Suppressor macrophage treated with lipopolysaccharide for 4 hours (primary cell): ENCODE data around the gene SBF2.
"Not testable (repeated sequence)": the region's sequence is repeated elsewhere in the genome, so short reads cannot be mapped to it uniquely, and the experiment has no call there.

Experiments
- DNase-seq: peaks from one replicate; pipeline ENCODE4 v3.0.0-alpha.2; 2020

The SBF2 gene

DNA sequence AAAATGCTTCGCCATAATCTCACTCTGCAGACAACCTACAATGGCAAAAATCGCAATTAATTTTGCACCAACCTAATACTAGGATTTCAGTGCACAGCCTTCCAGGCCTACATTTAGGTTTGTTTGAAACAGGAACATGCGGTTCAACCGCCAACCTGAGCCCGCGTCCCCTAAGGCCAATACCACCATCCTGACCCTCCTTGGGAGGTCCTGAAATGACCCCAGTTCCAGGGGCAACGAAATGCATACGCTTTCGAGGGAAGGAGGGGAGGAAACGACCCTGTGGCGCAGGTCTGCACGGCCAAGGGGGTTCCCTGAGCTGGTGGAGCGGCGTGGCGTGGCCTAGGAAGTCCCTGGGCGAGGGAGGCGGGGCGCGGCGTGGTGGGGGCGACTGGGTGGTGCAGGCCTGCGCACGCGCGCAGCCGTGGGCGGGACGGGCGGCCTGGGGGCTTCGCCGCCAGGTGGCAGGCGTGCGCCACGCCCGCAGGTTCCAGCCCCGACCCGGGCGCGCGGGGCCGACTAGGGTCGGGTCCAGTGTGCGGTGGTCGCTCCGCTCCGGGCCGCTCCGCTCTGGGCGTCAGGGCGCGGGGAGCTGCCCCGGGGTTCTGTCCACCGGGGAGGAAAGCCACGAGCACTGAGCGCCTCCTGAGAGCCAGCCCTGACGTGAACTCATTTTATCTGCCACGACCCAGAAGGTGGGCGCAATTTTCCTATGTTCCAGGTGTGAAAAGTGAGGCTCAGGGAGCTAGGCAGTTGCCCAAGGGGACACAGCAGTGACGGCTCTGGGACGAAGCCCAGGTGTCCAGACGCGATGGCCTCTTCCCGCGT lies 536.0 kb downstream of the SBF2 start:
- DNase-seq: peak; percentile 94

DNA sequence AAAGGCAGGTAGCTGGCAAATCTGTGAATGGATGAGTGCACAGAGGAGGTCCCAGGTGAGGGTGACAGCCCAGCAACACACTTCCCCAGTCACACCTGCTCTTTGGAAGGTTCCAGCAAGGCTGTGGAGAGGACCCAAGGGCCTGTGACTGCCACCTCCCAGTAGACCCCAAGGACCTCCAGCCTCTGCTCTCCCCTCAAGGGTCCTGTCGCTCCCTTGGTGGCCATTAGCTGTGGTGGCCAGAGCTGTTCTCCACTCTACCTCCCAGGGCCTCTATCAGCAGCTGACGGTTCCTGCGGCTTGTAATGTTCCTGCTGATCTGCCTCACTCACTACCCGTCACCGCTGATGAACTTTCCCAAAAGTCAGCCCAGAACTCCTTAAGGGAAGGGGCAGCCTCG lies 537.1 kb downstream of the SBF2 start:
- DNase-seq: no peak

DNA sequence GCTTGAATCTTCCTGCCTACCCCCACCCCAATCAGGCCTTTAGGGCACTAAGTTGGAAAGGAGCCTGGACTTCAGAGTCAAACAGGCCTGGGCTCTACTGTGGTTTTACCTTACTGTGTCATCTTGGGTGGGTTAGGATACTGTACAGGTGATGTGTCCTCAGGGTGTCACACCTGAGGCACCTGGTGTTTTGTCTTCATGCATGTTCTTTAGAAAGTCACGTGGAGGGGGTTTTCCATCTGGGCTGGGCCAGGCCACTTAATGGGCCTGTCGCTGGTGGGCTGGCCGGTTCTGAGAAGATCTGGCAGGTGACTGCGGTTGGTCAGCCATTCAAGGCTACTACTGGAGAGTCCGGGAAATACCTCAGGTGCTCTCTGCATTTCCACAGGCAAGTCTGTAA lies 537.6 kb downstream of the SBF2 start:
- DNase-seq: no peak

DNA sequence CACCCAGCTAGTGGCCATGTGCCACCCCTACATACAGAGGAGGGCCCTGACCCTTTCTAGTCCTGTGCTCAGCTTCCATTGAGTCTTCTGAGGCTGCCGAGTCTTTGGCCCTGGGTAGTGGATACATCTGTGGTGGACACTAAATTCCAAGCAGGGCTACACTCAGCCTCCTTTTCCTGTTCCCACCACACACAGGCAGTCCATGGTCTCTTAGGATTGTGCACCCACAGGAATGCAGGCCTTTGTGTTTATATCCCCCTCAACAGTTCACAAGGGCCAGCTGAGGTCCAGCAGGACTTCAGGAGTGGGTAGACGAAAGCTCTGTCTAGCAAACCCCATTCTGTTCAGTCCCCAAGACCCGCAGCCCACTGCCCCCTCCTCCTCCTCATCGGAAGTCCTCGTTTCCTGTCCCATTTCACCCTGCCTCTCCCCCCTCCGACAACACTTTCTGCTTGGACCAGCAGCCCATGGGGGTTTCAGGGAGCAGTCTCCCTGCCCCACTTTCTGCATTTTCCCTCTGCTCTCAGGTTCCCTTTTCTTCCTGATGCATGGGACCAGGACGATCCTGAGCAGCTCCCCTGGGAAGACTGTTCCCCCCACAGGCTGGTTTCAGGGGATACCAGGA lies 538.3 kb downstream of the SBF2 start:
- DNase-seq: no peak

DNA sequence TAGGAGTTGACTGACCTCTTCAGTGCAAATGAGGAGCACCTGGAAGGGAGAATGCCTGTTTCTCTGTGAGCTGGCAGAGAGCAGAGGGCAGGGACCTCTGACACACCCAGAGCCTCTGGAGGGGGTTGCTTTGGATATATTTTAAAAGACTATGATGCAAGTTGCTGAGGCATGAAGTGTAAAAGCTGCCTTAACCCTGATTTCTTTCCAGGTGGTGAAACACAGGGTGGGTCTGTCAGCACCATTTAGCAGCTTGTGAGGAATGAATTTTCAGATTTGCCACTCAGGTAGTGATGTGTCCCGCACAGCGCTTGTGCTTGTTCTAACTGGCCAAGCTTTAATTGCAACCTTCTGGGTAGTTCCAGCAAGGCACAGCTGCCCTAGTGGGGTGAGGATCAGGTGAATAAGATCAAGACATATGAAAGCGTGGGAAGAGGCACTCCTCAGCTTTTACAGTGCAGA lies 540.0 kb downstream of the SBF2 start:
- DNase-seq: no peak

DNA sequence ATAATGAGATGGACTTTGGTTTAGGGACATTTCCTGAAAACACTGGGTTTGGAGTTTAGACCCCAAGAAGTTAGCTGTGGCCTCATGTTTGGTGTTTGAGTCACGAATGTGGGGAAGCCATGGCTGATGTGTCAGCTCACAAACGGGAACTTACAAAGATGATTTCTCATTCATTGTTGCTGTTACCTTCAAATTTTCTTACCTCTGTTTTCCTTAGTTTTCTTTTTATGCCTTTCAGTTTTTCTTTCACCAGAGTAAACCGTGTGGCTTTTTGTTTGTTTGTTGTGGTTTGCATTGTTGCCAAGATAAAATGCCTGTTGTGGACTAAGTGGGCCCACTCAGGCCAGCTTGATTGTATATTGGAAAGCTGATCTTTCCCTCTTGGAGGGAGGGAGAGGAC lies 541.0 kb downstream of the SBF2 start:
- peak; percentile 74 for DNase-seq

DNA sequence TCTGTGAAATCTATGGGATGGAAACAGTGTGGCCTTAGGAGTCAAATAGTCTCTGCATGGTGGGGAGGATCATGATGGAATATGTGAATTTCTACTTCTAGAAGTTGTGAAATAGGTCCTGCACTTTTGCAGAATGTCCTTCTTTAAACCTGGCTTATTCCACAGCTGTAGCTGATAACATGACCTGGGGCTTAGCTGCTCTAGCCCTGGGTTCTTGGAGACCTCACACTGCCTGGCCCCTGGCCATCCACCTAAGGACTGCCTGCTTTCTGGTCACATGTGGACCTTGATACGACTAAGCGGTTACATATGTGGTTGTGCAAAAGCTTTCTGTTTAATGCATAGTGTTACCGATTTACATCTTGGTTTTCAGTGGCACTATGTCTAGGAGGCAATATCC lies 541.9 kb downstream of the SBF2 start:
- DNase-seq: no peak

DNA sequence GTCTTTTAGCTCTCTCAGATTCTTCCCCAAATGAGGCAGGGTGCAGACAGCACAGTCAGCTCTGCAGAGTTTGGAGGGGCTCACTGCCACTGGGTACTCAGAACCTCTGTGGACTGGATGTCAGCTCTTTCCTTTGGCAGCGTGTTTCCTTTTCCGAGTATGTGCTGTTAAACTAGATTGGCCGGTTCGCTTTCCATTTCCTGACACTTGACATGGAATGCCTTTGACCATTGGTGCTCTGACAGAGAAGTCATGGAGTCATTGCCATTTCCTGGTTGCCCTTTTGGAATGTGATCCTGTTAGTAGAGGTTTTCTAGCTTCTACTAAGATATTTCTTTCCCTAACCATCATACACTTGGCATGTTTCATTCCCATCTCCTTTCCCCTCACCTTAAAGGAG lies 543.5 kb downstream of the SBF2 start:
- no peak for DNase-seq

DNA sequence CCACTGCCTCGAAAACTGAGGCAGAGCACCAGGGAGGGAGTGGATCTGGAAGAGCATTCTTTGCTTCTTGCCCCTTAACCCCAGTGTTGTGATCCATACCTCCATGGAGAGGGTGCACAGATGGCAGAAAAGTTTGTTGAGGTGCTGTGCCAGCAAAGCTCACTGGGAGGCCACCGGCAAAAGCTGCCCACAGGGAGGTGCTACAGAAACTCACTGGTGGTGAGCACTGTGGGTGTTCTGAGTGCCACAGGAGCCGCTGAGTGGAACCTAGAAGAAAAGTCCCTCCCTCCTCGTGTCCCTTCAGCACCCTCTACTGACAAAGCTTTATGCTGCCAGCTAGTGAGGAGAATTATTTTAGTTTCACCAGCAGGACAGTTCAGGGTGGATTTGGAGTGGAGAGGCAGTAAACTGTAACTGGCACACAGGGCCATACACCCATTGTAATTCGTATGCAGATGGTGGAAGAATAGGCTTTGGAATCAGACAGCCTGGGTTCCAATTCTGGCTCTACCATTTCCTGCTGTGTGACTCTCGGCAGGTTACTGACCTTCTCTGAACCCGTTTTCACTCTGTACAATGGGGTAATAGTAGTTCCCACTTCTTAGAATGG lies 545.6 kb downstream of the SBF2 start:
- peak; percentile 82 for DNase-seq

DNA sequence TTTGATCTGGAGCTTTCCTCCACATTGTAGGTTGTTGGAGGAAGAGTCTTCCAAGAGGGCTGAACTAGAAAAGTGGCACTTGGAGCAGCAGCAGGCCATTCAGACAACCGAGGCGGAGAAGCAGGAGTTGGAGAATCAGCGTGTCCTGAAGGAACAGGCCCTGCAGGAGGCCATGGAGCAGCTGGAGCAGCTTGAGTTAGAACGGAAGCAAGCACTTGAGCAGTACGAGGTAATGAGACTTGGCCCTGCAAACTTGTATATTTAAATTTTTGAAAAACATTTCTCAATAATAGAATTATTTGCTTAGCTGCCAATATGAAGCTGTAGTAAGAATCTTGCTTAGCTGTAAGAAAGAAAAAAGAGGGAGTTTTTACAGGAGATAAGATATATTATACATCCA lies 546.2 kb downstream of the SBF2 start:
- DNase-seq: no peak

DNA sequence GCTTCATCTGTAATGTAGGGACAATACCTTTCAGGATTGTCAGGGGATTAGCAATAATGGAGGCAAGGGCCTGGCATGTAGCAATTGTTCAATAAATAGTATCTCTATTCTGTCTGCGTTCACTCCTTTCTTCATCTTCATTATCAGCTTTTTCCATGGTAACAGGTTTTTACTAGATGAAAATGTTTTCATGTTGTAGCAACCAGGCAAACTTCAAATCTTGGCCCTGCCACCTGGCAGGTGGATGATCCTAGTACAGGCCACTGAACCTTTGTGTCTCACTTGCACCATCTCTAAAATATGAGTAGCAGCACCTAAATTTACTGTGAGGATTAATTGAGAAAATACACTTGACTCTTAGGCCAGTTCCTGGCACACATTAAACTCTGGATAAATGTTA lies 546.8 kb downstream of the SBF2 start:
- DNase-seq: no peak

DNA sequence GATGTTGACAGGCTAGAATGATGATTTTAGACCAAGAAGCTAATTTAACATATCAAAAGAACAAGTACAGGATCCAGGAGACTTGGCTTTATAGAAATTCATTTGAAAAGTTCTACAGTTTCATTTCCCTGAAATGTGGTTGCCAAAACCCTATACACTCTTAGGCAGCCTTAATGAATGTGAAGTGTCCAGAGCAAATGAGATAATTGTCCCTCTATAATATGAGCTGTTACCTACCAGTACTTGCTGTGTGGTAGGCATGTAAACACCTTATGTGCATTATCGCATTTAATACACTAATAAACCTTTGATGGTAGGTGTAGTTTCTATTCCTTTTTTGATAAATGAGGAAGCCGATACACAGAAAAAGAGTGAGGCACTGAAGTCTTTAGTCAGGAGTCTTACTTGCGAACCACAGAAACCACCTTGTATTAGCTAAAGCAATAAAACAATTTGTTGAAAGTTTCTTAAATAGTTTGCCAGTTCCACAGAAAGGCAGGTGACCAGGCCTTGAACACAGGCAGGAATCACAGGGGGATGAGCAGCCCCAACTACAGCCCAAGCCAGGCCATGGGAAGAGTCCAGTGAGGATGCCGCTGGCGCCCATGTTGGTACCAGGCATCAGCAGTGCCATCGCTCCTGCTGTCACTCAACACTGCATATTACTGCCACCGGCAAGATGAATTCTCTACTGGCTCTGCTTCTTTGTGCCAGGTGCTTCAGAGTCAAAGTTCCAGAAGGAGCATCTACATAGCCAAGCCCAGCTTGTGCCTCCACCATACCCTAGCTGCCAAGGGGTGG lies 548.4 kb downstream of the SBF2 start:
- DNase-seq: no peak

DNA sequence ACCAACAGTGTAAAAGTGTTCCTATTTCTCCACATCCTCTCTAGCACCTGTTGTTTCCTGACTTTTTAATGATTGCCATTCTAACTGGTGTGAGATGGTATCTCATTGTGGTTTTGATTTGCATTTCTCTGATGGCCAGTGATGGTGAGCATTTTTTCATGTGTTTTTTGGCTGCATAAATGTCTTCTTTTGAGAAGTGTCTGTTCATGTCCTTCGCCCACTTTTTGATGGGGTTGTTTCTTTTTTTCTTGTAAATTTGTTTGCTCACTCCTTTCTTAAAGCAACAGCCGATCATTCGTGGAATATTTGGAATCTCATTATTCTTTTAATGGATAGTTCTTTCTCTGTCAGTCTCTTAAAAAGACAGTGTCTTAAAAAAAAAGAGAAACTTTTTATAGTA lies 550.5 kb downstream of the SBF2 start:
- DNase-seq: not testable (repeated sequence)

DNA sequence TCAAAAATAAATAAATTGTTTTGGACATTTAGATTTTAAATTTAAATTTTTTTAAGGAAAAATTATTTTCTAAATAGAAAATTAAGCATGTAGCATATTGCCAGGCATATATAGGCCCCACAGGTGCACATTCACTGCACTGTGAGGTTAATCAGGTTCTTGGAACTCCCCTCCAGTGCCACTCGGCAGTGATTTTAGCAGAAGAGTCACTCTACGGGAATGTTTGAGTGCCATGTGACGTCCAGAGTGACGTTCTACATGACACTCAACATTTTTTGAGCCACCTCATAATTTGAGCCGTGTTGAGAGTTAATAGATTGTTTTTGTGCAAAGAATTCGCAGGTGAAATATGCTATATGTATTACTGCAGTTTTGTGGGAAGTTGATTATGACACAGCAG lies 552.8 kb downstream of the SBF2 start:
- no peak for DNase-seq

DNA sequence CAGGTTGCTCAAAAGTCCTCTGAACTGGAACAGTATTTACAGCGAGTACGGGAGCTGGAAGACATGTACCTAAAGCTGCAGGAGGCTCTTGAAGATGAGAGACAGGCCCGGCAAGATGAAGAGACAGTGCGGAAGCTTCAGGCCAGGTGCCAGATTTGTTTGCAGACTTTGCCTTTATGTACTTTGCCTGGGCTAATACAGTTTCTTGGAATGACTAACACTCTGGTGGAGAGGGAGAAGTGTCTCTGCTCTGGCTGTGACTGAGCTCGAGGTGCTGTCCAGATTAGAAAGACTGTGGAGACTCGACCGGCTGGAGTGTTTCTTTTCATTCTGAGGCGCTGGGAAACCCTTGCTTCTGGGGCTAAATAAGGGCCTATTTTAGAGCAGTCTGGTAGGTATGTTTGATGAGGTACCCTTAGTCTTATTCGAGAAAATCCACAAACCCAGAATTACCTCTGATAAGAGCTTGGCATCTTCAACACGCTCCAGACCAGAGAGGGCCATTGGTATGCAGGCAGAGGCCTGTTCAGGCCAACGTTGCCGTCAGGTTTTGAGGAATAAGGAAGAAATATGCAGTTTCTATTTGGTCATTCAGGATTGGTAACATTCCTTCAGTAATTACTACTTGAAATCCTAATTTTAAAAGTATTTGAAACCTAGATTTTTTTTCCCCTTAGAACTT lies 553.7 kb downstream of the SBF2 start:
- no peak for DNase-seq

DNA sequence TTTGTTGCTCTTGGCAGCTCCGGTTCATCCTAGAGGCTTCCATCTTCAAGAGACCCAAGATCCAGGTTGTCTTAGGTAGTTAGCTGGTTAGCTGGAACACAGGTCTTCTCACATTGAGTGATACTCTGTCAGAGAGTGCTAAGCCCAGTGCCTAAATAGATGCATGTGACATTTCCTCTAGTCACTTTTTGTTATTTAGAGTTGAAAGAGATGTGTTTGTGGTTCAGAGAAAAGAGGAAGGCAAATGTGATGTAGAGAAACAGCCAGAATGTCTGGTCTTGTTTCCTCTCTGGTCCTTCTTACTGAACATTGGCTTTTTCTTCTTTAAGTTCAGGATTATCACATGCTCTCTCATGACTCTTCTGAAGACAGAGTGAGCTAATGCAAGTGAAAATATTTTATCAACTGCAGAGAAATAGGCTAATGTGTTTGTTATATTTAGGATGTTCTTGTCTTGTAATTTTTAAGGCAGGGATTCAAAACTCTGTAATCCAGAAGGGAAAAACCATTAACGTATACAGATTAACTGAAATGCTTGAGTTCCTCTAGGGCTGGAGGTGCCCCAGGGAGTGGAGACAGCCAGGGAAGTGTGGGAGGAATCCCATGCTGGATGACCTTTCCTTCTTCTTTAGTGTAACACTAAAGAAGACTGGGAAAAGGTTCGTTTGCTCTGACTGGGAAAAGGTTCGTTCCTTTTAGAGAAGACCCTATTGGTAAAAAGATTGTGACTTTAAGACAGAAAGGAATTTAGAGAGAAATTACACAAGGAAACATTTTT lies 554.7 kb downstream of the SBF2 start:
- peak; percentile 65 for DNase-seq

DNA sequence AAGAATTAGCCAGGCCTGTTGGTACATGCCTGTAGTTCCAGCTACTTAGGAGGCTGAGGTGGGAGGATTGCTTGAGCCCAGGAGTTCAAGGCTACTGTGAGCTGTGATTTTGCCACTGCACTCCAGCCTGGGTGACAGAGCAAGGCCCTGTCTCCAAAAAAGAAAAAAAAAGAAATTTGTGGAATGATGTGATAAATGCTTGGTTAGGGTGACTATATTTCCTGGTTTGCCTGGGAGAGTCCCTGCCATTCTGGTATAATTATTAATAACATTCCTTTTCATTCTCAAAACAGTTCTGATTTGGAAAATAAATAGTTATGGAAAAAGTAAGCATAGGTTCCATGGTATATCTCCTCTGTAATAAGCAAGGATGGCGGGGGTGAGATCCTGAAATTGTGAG lies 555.3 kb downstream of the SBF2 start:
- no peak for DNase-seq

DNA sequence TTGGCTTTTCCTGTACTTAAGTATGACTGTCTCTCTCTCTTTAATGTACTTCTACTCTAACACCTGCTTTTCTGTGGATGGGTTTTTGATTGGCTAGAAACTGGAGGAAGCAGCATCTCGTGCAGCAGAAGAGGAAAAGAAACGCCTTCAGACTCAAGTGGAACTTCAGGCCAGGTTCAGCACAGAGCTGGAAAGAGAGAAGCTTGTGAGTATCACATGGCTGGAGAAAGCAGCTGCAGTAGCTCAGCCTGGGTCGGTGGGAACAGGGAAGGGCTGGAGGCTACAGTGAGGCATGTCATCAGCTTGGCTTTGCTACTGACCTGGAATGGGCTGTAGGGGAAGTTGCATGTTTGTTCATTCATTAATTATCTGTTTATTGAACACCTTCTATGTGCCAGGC lies 555.9 kb downstream of the SBF2 start:
- DNase-seq: peak; percentile 63

DNA sequence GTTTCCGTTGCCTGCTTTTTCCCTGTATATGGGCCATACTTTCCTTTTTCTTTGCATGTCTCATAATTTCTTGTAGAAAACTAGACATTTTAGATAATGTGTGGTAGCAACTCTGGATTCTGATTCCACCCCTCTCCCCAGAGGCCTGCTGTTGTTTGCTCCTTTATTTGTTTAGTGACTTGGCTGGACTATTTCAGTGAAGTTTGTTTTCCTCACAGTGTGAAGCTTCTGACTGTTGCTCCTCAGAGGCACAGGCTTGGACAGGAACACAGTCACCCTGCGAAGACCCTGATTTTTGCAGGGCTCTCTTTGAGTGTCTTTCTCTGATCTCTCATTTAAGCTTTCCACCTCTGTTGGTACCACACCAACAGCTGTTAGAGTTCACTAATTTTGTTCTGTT lies 557.7 kb downstream of the SBF2 start:
- no peak for DNase-seq

DNA sequence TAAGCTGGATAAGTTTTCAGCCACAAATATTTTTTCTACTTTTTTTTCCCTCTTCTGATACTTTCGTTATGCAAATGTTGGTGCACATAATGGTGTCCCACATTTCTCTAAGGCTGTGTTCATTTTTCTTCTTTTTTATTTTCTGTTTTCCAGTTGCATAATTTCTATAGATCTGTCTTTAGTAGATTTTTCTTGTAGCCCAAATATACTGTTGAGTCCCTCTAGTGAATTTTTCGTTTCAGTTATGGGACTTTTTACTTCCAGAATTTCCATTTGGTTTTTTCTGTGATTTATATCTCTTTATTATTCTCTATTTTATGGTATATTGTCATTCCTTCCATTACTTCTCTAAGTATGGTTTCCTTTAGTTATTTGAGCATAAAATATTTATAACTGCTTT lies 558.1 kb downstream of the SBF2 start:
- DNase-seq: no peak

DNA sequence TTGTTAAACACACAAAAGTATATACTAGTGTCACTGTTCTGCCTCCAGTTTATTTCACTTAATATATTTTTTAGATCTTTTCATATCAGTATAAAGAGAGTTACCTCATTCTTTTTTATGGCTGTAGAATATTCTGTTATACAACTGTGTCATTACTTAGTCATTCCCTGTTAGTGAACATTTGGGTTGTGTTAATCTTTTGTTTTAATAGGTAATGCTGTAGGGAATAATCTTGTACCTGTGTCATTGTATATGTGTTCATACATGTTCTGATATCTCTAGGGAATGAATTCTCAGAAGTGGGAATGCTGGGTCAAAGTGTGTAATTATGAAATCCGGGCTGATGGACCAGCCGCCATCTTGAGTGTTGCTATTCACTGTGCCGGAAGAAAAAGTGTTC lies 558.8 kb downstream of the SBF2 start:
- DNase-seq: no peak

DNA sequence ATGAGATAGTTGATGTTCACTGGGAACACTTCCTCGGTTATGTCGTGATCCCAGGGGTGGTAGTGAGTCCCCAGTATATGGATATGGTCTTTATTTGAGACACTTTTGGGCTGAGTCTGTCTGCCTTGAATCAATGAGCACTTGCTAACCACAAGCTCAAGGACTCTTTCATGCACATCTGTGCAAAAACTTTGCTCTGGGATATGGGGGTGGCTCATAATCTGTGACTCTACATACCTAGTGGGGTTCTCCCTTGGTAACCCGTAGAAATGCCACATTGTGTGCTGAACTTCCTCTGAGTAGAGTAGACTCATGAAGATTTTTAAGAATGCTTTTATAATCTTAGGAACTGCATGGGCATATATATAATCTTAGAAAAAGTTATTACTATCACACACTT lies 560.8 kb downstream of the SBF2 start:
- DNase-seq: no peak
